Measurements from ENCODE around the gene CBLB.

- TF ChIP-seq EZH2 (IDR thresholded peaks at IDR 0.05; ENCODE audit: low read length, missing control alignments) = no peak
- TF ChIP-seq CTCF (conservative IDR thresholded peaks at IDR 0.05 in 1 of 2, IDR thresholded peaks at IDR 0.05 in 1 of 2; ENCODE audit: low read depth in 1 of 2, low read length in 2 of 2) = no peak
Measured at GRCh38 chr3:105773291-105773690, 95.5 kb downstream of the CBLB start.
